NCI-H1694 (cell line): ENCODE results near the gene XPO4.
A peak's percentile ranks its signal among the peaks of the same experiment; 100 is the strongest.
"Not testable (repeated sequence)": the region's sequence is repeated elsewhere in the genome, so short reads cannot be mapped to it uniquely, and the experiment has no call there.

Experiments
- DNase-seq: peaks from one replicate; lab custom pipeline; 2025; lab: John Stamatoyannopoulos, UW

The XPO4 gene

GRCh38 chr13:20787180-20787579 lies 115.4 kb downstream of the XPO4 start:
- no peak for DNase-seq

- DNase-seq = no peak
Observed at GRCh38 chr13:20782116-20782708, 120.3 kb downstream of the XPO4 start.

- no peak for DNase-seq
Observed at GRCh38 chr13:20780317-20780716, 122.2 kb downstream of the XPO4 start.

- DNase-seq = no peak
Observed at GRCh38 chr13:20779405-20779804, 123.1 kb downstream of the XPO4 start.

GRCh38 chr13:20778311-20778710 lies 124.2 kb downstream of the XPO4 start:
- DNase-seq = no peak

- DNase-seq = no peak
Observed at GRCh38 chr13:20776751-20777150, 125.8 kb downstream of the XPO4 start.

- no peak for DNase-seq
Observed at GRCh38 chr13:20775961-20776360, 126.6 kb downstream of the XPO4 start.

GRCh38 chr13:20774746-20775145 lies 127.8 kb downstream of the XPO4 start:
- DNase-seq = no peak

- DNase-seq = peak; percentile 71
Observed at GRCh38 chr13:20773194-20774080, 129.1 kb downstream of the XPO4 start, which contains the start of gene EEF1AKMT1. Gene EEF1AKMT1 (minus strand): TSS chr13:20773961. CDS start chr13:20757598, 16,363 bp downstream.

GRCh38 chr13:20772401-20773131 lies 130.0 kb downstream of the XPO4 start:
- no peak for DNase-seq

GRCh38 chr13:20769834-20770233 lies 132.7 kb downstream of the XPO4 start:
- DNase-seq = no peak

GRCh38 chr13:20769091-20769490 lies 133.5 kb downstream of the XPO4 start:
- DNase-seq = no peak

- DNase-seq = no peak
Observed at GRCh38 chr13:20767309-20767943, 135.1 kb downstream of the XPO4 start.

GRCh38 chr13:20760872-20761271 lies 141.7 kb downstream of the XPO4 start:
- no peak for DNase-seq

GRCh38 chr13:20754009-20754408 lies 148.5 kb downstream of the XPO4 start:
- no peak for DNase-seq

GRCh38 chr13:20749377-20749776 lies 153.2 kb downstream of the XPO4 start:
- DNase-seq = no peak

GRCh38 chr13:20743830-20744404 lies 158.6 kb downstream of the XPO4 start:
- not testable (repeated sequence) for DNase-seq

- DNase-seq = no peak
Observed at GRCh38 chr13:20740021-20740420, 162.5 kb downstream of the XPO4 start.

- DNase-seq = no peak
Observed at GRCh38 chr13:20738616-20739015, 163.9 kb downstream of the XPO4 start.

GRCh38 chr13:20729633-20730585 lies 172.6 kb downstream of the XPO4 start:
- no peak for DNase-seq
